CD14-positive monocyte (primary cell): ENCODE data around the gene PANK4. TPM values are rescaled to one million over a fixed set of nuclear protein-coding genes. Genes with fewer than 3 reads are reported as not detected.
"Not testable (repeated sequence)": the region's sequence is repeated elsewhere in the genome, so short reads cannot be mapped to it uniquely, and the experiment has no call there.

ENCODE experiments used
- DNase-seq, 3 donors: peaks; one replicate each; pipeline ENCODE4 v3.0.0-alpha.2; 2011 to 2022
- H2AFZ ChIP-seq: 2 replicates; pipeline ENCODE4 v1.6.0; 2012; ENCODE audit warnings: mild to moderate bottlenecking, low read depth, low read length, inconsistent platforms; ENCODE audit not compliant: insufficient read depth, poor library complexity, severe bottlenecking
- H3K27ac ChIP-seq, 2 donors: 1 replicate in 1 of 2; 2 replicates in 1 of 2; pipeline ENCODE4 v1.5.1; 2012 to 2013; ENCODE audit warnings: low read length in 2 of 2, control low read depth in 1 of 2, inconsistent platforms in 1 of 2, low read depth in 1 of 2, mild to moderate bottlenecking in 1 of 2
- H3K27me3 ChIP-seq, 2 donors: one replicate each; pipeline versions ENCODE4 v1.6.0 to v1.6.1; 2011 to 2013; ENCODE audit warnings: low read length in 2 of 2; ENCODE audit not compliant: control insufficient read depth in 2 of 2, insufficient read depth in 2 of 2
- H3K36me3 ChIP-seq, 2 donors: replicated peaks in 1 of 2; 1 replicate in 1 of 2; 2 replicates in 1 of 2; pipeline versions ENCODE4 v1.5.1 to v1.6.1; 2012 to 2013; ENCODE audit warnings: low read length in 2 of 2, control low read depth in 1 of 2, inconsistent platforms in 1 of 2, mild to moderate bottlenecking in 1 of 2; ENCODE audit not compliant: insufficient read depth in 2 of 2, control insufficient read depth in 1 of 2
- H3K4me1 ChIP-seq, 2 donors: 1 replicate in 1 of 2; 2 replicates in 1 of 2; pipeline versions ENCODE4 v1.5.1 to v1.6.1; 2012 to 2013; ENCODE audit warnings: low read length in 2 of 2, control low read depth in 1 of 2, inconsistent platforms in 1 of 2, mild to moderate bottlenecking in 1 of 2, moderate library complexity in 1 of 2; ENCODE audit not compliant: insufficient read depth in 2 of 2, control insufficient read depth in 1 of 2
- H3K4me2 ChIP-seq: replicated peaks from 2 replicates; pipeline ENCODE3; 2012; ENCODE audit warnings: low read length, moderate library complexity, mild to moderate bottlenecking; ENCODE audit not compliant: poor library complexity, severe bottlenecking; ENCODE audit errors: extremely low read depth
- H3K4me3 ChIP-seq, 3 experiments: fragments of 200-600 bp in 1 of 3; sonication (generic) in 1 of 3; replicated peaks in 1 of 3; 1 replicate in 2 of 3; 2 replicates in 1 of 3; pipeline ENCODE4 v1.5.1; 2011 to 2013; ENCODE audit warnings: low read length in 3 of 3, mild to moderate bottlenecking in 3 of 3, control low read depth in 2 of 3, low read depth in 2 of 3, inconsistent platforms in 1 of 3, moderate library complexity in 1 of 3
- H3K79me2 ChIP-seq: 2 replicates; pipeline ENCODE4 v1.6.0; 2012; ENCODE audit warnings: mild to moderate bottlenecking, control low read depth, inconsistent platforms, low read length, moderate library complexity; ENCODE audit not compliant: insufficient read depth
- H3K9ac ChIP-seq: 2 replicates; pipeline ENCODE4 v1.6.0; 2017; ENCODE audit warnings: low read length, mild to moderate bottlenecking; ENCODE audit not compliant: insufficient read depth, poor library complexity, severe bottlenecking
- H3K9me3 ChIP-seq, 2 donors: replicated peaks in 1 of 2; 1 replicate in 1 of 2; 2 replicates in 1 of 2; pipeline versions ENCODE4 v1.5.1 to v1.6.1; 2012 to 2013; ENCODE audit warnings: low read length in 2 of 2, control low read depth in 1 of 2; ENCODE audit not compliant: control insufficient read depth in 1 of 2, insufficient read depth in 1 of 2
- H4K20me1 ChIP-seq: 2 replicates; pipeline ENCODE4 v1.6.0; 2012; ENCODE audit warnings: mild to moderate bottlenecking, low read length, control low read depth, moderate library complexity; ENCODE audit not compliant: insufficient read depth
- H3K27ac Mint-ChIP-seq, 7 donors: one replicate each; pipeline ENCODE4 v1.8.0; 2020; ENCODE audit warnings: mild to moderate bottlenecking in 7 of 7, mixed read lengths in 7 of 7, moderate library complexity in 6 of 7, inconsistent platforms in 2 of 7
- H3K27me3 Mint-ChIP-seq, 3 donors: one replicate each; pipeline ENCODE4 v1.8.0; 2021 to 2022; ENCODE audit warnings: low read depth in 3 of 3, mild to moderate bottlenecking in 3 of 3, mixed read lengths in 3 of 3, moderate library complexity in 3 of 3, inconsistent platforms in 1 of 3
- H3K36me3 Mint-ChIP-seq, 2 donors: one replicate each; pipeline ENCODE4 v1.8.0; 2020; ENCODE audit warnings: mixed read lengths in 2 of 2, inconsistent platforms in 1 of 2, mild to moderate bottlenecking in 1 of 2
- H3K4me1 Mint-ChIP-seq: one replicate; pipeline ENCODE4 v1.8.0; 2020; ENCODE audit warnings: mild to moderate bottlenecking, mixed read lengths
- H3K4me3 Mint-ChIP-seq, 2 donors: one replicate each; pipeline ENCODE4 v1.8.0; 2020; ENCODE audit warnings: mild to moderate bottlenecking in 2 of 2, mixed read lengths in 2 of 2, moderate library complexity in 1 of 2
- H3K9me3 Mint-ChIP-seq, 7 donors: one replicate each; pipeline ENCODE4 v1.8.0; 2020 to 2022; ENCODE audit warnings: mixed read lengths in 7 of 7, mild to moderate bottlenecking in 6 of 7, moderate library complexity in 6 of 7, inconsistent platforms in 2 of 7
- CTCF ChIP-seq: fragments of 200-600 bp; IDR thresholded peaks from one replicate; pipeline ENCODE4 v1.8.0; 2022; ENCODE audit warnings: antibody characterized with exemption, mild to moderate bottlenecking
- WGBS: methylation state at CpG from one replicate; pipeline ENCODE4 v1.1.5; 2013; ENCODE audit warnings: missing lambda C conversion rate; ENCODE audit not compliant: insufficient coverage; 5-methylcytosine and 5-hydroxymethylcytosine counted together
- intact Hi-C, 2 donors: fragments of 100-400 bp; cut with micrococcal nuclease; formaldehyde crosslinking; loops; one replicate each; pipeline versions ENCODE4 v1.15.0 to v1.15.1; 2023
- polyA plus RNA-seq, 3 donors: library from polyadenylated mRNA; depleted of rRNA in 1 of 3; unstranded in 2 of 3; stranded (reverse) in 1 of 3; fragments of 300-500 nt in 2 of 3; fragments of >200 nt in 1 of 3; fragmentation: Illumina TruSeq in 2 of 3; gene quantifications; 1 replicate in 2 of 3; 2 replicates in 1 of 3; pipeline ENCODE4 v1.2.3, GENCODE V29; 2012 to 2021

PANK4 gene
- polyA plus RNA-seq, 3 donors = 11.9 to 30.2 (median 13.7) TPM

GRCh38 chr1:2460203-2460602 lies 66.2 kb downstream of the PANK4 start:
- no peaks in the 10 kb centered on the region for H3K4me1 ChIP-seq
- peaks cover 0 to 1% (median 0%) of the 10 kb centered on the region in 7 donors for H3K9me3 Mint-ChIP-seq
- WGBS = 81% methylated on average over 7 of the region's 8 CpGs
- no peak overlapping the region for H3K27ac Mint-ChIP-seq
- H3K79me2 ChIP-seq = no peaks in the 10 kb centered on the region
- H3K36me3 Mint-ChIP-seq = no peaks in the 10 kb centered on the region
- H3K27ac ChIP-seq = no peak overlapping the region
- H3K36me3 ChIP-seq = no peaks in the 10 kb centered on the region
- H3K4me3 ChIP-seq = no peak overlapping the region
- no peaks in the 10 kb centered on the region for H3K9me3 ChIP-seq
- H3K4me2 ChIP-seq = no peak overlapping the region
- H3K27me3 ChIP-seq = no peaks in the 10 kb centered on the region
- no peaks in the 10 kb centered on the region for H4K20me1 ChIP-seq
- peaks cover 4 to 10% (median 6%) of the 10 kb centered on the region in 3 donors for H3K27me3 Mint-ChIP-seq
- no peak overlapping the region for H3K9ac ChIP-seq
- no peak for DNase-seq
- intact Hi-C loops = no loop called here
- H3K4me3 Mint-ChIP-seq = no peak overlapping the region
- H3K4me1 Mint-ChIP-seq = no peaks in the 10 kb centered on the region
- H2AFZ ChIP-seq = no peak overlapping the region
- TF ChIP-seq CTCF = no peak

- no peaks in the 10 kb centered on the region for H3K9me3 ChIP-seq
- H3K4me3 ChIP-seq = no peak overlapping the region
- Mint-ChIP-seq H3K27ac (no peak overlapping the region), H3K36me3 (no peaks in the 10 kb centered on the region), H3K4me1 (no peaks in the 10 kb centered on the region), H3K9me3 (peaks cover 0 to 1% (median 0%) of the 10 kb centered on the region in 7 donors), H3K27me3 (peaks cover 4 to 10% (median 5%) of the 10 kb centered on the region in 3 donors), H3K4me3 (no peak overlapping the region)
- intact Hi-C loops = no loop called here
- no peak for TF ChIP-seq CTCF
- no peaks in the 10 kb centered on the region for H3K36me3 ChIP-seq
- DNase-seq = no peak
- H4K20me1 ChIP-seq = no peaks in the 10 kb centered on the region
- H3K27me3 ChIP-seq = no peaks in the 10 kb centered on the region
- no peaks in the 10 kb centered on the region for H3K4me1 ChIP-seq
- no peak overlapping the region for H2AFZ ChIP-seq
- no peak overlapping the region for H3K27ac ChIP-seq
- H3K4me2 ChIP-seq = no peak overlapping the region
- 85% methylated on average over 23 of the region's 23 CpGs for WGBS
- H3K79me2 ChIP-seq = no peaks in the 10 kb centered on the region
- H3K9ac ChIP-seq = no peak overlapping the region
Observed at GRCh38 chr1:2459757-2460156, 66.6 kb downstream of the PANK4 start.

GRCh38 chr1:2459102-2459753 lies 67.2 kb downstream of the PANK4 start:
- H3K27me3 ChIP-seq, H3K4me3 ChIP-seq, H3K4me3 Mint-ChIP-seq, H3K36me3 ChIP-seq, H3K4me1 Mint-ChIP-seq, H3K36me3 Mint-ChIP-seq, H3K79me2 ChIP-seq, H3K9me3 Mint-ChIP-seq, H3K9ac ChIP-seq, H4K20me1 ChIP-seq, DNase-seq, H3K27ac ChIP-seq, H3K9me3 ChIP-seq, H3K4me1 ChIP-seq, H3K4me2 ChIP-seq, H2AFZ ChIP-seq, intact Hi-C loops, H3K27ac Mint-ChIP-seq, H3K27me3 Mint-ChIP-seq: not testable (repeated sequence)
- WGBS = 89% methylated on average over 12 of the region's 16 CpGs
